K562 (cell line): ENCODE data around the gene ITGAL. TPM values are rescaled to one million over a fixed set of nuclear protein-coding genes. Genes with fewer than 3 reads are reported as not detected.
A peak's percentile ranks its signal among the peaks of the same experiment; 100 is the strongest.

Experiments
- BRCA1 ChIP-seq, 2 experiments: fragments of 450-650 bp in 1 of 2; sonication (generic) in 1 of 2; formaldehyde crosslinking in 1 of 2; IDR thresholded peaks; 2 replicates each; pipeline versions ENCODE4 v1.5.0 to v1.6.1; 2017 to 2020; ENCODE audit warnings: mild to moderate bottlenecking in 1 of 2, missing genetic modification reagents in 1 of 2
- CBFA2T3 ChIP-seq: fragments of 450-650 bp; IDR thresholded peaks from 2 replicates; pipeline ENCODE4 v1.6.1; 2017
- CHCHD3 ChIP-seq: fragments of 250-450 bp; sonication (Bioruptor Pico); IDR thresholded peaks from 2 replicates; pipeline ENCODE4 v2.1.2; 2022; ENCODE audit warnings: mild to moderate bottlenecking
- EHMT2 ChIP-seq: fragments of 450-650 bp; IDR thresholded peaks from 2 replicates; pipeline ENCODE4 v1.6.1; 2018; ENCODE audit warnings: antibody characterized with exemption
- FOS ChIP-seq: IDR thresholded peaks from 3 replicates; pipeline ENCODE4 v1.6.1; 2011; ENCODE audit not compliant: insufficient read length; ENCODE audit errors: extremely low read depth
- FOXA3 ChIP-seq, 2 experiments: fragments of 450-650 bp in 1 of 2; sonication (generic) in 1 of 2; formaldehyde crosslinking; IDR thresholded peaks in 1 of 2; conservative IDR thresholded peaks in 1 of 2; 2 replicates each; pipeline versions ENCODE4 v1.4.0 to v1.8.0; 2020 to 2022; ENCODE audit warnings: mild to moderate bottlenecking in 2 of 2, missing genetic modification reagents in 1 of 2
- FUS ChIP-seq: fragments of 200-400 bp; formaldehyde crosslinking; optimal IDR thresholded peaks from 2 replicates; pipeline ENCODE3; 2017; ENCODE audit warnings: low read depth, low read length
- HCFC1 ChIP-seq: IDR thresholded peaks from 2 replicates; pipeline ENCODE4 v1.6.1; 2012; ENCODE audit warnings: low read depth, low read length, improper control_type of control experiment
- IRF9 ChIP-seq: fragments of 450-650 bp; IDR thresholded peaks from 2 replicates; pipeline ENCODE4 v1.6.1; 2016; ENCODE audit warnings: missing biosample characterization, missing genetic modification characterization
- JUN ChIP-seq, 2 experiments: sonication (generic) in 1 of 2; formaldehyde crosslinking in 1 of 2; IDR thresholded peaks; 2 replicates each; pipeline versions ENCODE4 v1.6.1 to v1.8.0; 2012 to 2022; ENCODE audit warnings: borderline replicate concordance in 2 of 2, mild to moderate bottlenecking in 2 of 2, improper control_type of control experiment in 1 of 2, low read depth in 1 of 2, low read length in 1 of 2, missing genetic modification reagents in 1 of 2
- MAFF ChIP-seq: IDR thresholded peaks from 2 replicates; pipeline ENCODE4 v1.6.1; 2012; ENCODE audit warnings: low read length, improper control_type of control experiment
- PBX2 ChIP-seq, 2 experiments: IDR thresholded peaks in 1 of 2; conservative IDR thresholded peaks in 1 of 2; 2 replicates each; pipeline ENCODE4 v1.6.1; 2016; ENCODE audit warnings: low read depth in 2 of 2, mild to moderate bottlenecking in 1 of 2, missing compliant biosample characterization in 1 of 2, missing genetic modification characterization in 1 of 2, moderate library complexity in 1 of 2
- PTBP1 ChIP-seq: fragments of 200-400 bp; formaldehyde crosslinking; IDR thresholded peaks from 2 replicates; pipeline ENCODE4 v1.6.1; 2017; ENCODE audit warnings: low read depth, low read length
- RBM39 ChIP-seq: fragments of 200-400 bp; formaldehyde crosslinking; optimal IDR thresholded peaks from 2 replicates; pipeline ENCODE3; 2018; ENCODE audit warnings: low read depth, low read length
- RCOR1 ChIP-seq, 2 experiments: IDR thresholded peaks; 2 replicates each; pipeline ENCODE4 v1.6.1; 2012; ENCODE audit warnings: low read depth in 2 of 2, low read length in 2 of 2, borderline replicate concordance in 1 of 2, improper control_type of control experiment in 1 of 2
- RFX1 ChIP-seq: fragments of 450-650 bp; IDR thresholded peaks from 2 replicates; pipeline ENCODE4 v1.6.1; 2016; ENCODE audit warnings: mild to moderate bottlenecking, moderate library complexity
- TEAD2 ChIP-seq: fragments of 450-650 bp; IDR thresholded peaks from 2 replicates; pipeline ENCODE4 v1.6.1; 2016; ENCODE audit warnings: missing genetic modification characterization, control low read depth, missing compliant biosample characterization
- ZBTB2 ChIP-seq: fragments of 450-650 bp; IDR thresholded peaks from 2 replicates; pipeline ENCODE4 v1.6.1; 2016; ENCODE audit warnings: antibody characterized with exemption
- ZNF165 ChIP-seq: fragments of 250-450 bp; sonication (Bioruptor Pico); IDR thresholded peaks from 2 replicates; pipeline ENCODE4 v1.4.0; 2020; ENCODE audit warnings: borderline replicate concordance
- ZNF197 ChIP-seq: fragments of 200-800 bp; sonication (Bioruptor generic); IDR thresholded peaks from 2 replicates; pipeline ENCODE4 v1.6.1; 2016; ENCODE audit warnings: low read depth, missing genetic modification characterization, missing compliant biosample characterization
- ZNF431 ChIP-seq: sonication (generic); formaldehyde crosslinking; IDR thresholded peaks from 2 replicates; pipeline ENCODE4 v1.8.0; 2022; ENCODE audit warnings: mild to moderate bottlenecking, missing genetic modification reagents
- ZNF584 ChIP-seq: fragments of 200-800 bp; sonication (Bioruptor generic); IDR thresholded peaks from 2 replicates; pipeline ENCODE4 v1.6.1; 2016; ENCODE audit warnings: low read depth, mild to moderate bottlenecking, missing genetic modification characterization, missing compliant biosample characterization
- ZNF707 ChIP-seq: fragments of 250-450 bp; sonication (Bioruptor Pico); conservative IDR thresholded peaks from 2 replicates; pipeline ENCODE4 v1.8.0; 2022; ENCODE audit warnings: inconsistent platforms, mild to moderate bottlenecking, moderate library complexity
- ZNF766 ChIP-seq: fragments of 200-800 bp; sonication (Bioruptor generic); conservative IDR thresholded peaks from 2 replicates; pipeline ENCODE4 v1.6.1; 2016; ENCODE audit warnings: missing genetic modification characterization, missing compliant biosample characterization
- polyA plus RNA-seq, 8 experiments: library from polyadenylated mRNA; depleted of rRNA in 4 of 8; stranded (reverse) in 5 of 8; unstranded in 3 of 8; fragments of >200 nt; fragmentation: Nextera tagmentation in 2 of 8; fragmentation: Illumina TruSeq in 1 of 8; extraction: Ambion mirVana in 2 of 8; extraction: Trizol in 1 of 8; gene quantifications; 2 replicates each; pipeline versions ENCODE4 v1.2.1 to v1.2.3, GENCODE V29; 2011 to 2014; ENCODE audit warnings: inconsistent platforms in 1 of 8, missing spikeins in 1 of 8
- total RNA-seq, 7 experiments: library from RNA; depleted of rRNA in 6 of 7; stranded (reverse); fragments of >200 nt in 6 of 7; fragmentation: Illumina TruSeq in 2 of 7; extraction: Trizol in 2 of 7; gene quantifications; 2 replicates each; pipeline versions ENCODE4 v1.2.1 to v1.2.3, GENCODE V29; 2011 to 2021; ENCODE audit warnings: low replicate concordance in 1 of 7

ITGAL gene
- total and polyA plus RNA-seq, 9 of the 15 experiments (the other 6 are each of a cell fraction or from before 2014, with no cell fraction given): 0.01 to 0.53 TPM; not detected in 7

GRCh38 chr16:30567991-30568638 lies 95.6 kb downstream of the ITGAL start (continued):
- no peak for TF ChIP-seq PBX2 (CRISPR knock-in tag; IDR thresholded peaks at IDR 0.05; ENCODE audit: low read depth)
- TF ChIP-seq PBX2 (tag; conservative IDR thresholded peaks at IDR 0.05; ENCODE audit: low read depth): peak; percentile 94
- TF ChIP-seq ZBTB2: no peak
- no peak for TF ChIP-seq BRCA1 (IDR thresholded peaks at IDR 0.05)
- no peak for TF ChIP-seq BRCA1 (CRISPR knock-in tag; IDR thresholded peaks at IDR 0.05)
- TF ChIP-seq ZNF197 (CRISPR knock-in tag): no peak
- no peak for TF ChIP-seq EHMT2
- no peak for TF ChIP-seq FUS
- TF ChIP-seq CHCHD3 (CRISPR knock-in tag): no peak
- TF ChIP-seq JUN (IDR thresholded peaks at IDR 0.05; ENCODE audit: borderline replicate concordance, low read depth, low read length): no peak
- no peak for TF ChIP-seq JUN (CRISPR knock-in tag; IDR thresholded peaks at IDR 0.05; ENCODE audit: borderline replicate concordance)
- TF ChIP-seq ZNF431 (CRISPR knock-in tag): no peak
- TF ChIP-seq ZNF165 (CRISPR knock-in tag): no peak
- peak; percentile 59; the same call in 1 of the 2 replicates for TF ChIP-seq RFX1
- TF ChIP-seq PTBP1: no peak
- TF ChIP-seq FOS: no peak
- TF ChIP-seq ZNF766 (CRISPR knock-in tag): no peak
- no peak for TF ChIP-seq ZNF584
- peak; percentile 55 for TF ChIP-seq IRF9
- TF ChIP-seq TEAD2 (tag): no peak
- 0 out of 2 replicates have a peak, but pooled peaks have one; percentile 7 for TF ChIP-seq CBFA2T3
- TF ChIP-seq ZNF707: no peak
- no peak for TF ChIP-seq MAFF
- TF ChIP-seq RBM39: no peak
- TF ChIP-seq FOXA3 (CRISPR knock-in tag; conservative IDR thresholded peaks at IDR 0.05 in 1 of 2, IDR thresholded peaks at IDR 0.05 in 1 of 2): no peak
- TF ChIP-seq HCFC1: no peak
- no peak for TF ChIP-seq RCOR1 (IDR thresholded peaks at IDR 0.05; ENCODE audit: borderline replicate concordance in 1 of 2, low read depth in 2 of 2, low read length in 2 of 2)
